HCT116 (cell line): ENCODE measurements around the gene ANKRD6. TPM values are rescaled to one million over a fixed set of nuclear protein-coding genes. Genes with fewer than 3 reads are reported as not detected.

Experiments
- ATAC-seq: fragments of 200-7000 bp; cut with Tn5 transposase; 2 replicates; pipeline ENCODE4 v1.9.1; 2020; ENCODE audit warnings: mild to moderate bottlenecking, moderate library complexity
- BruUV-seq: library from RNA; stranded (reverse); fragments of 400-500 nt; replicated peaks from 2 replicates; lab custom pipeline; 2021; lab: Mats Ljungman, UMichigan
- CTCF ChIA-PET: fragments of 300-600 bp; sonication (Branson Sonifier 250); formaldehyde crosslinking; loops from one replicate; lab custom pipeline; 2021; ENCODE audit warnings: antibody characterized with exemption; lab: Charles Lee
- POLR2A ChIA-PET: fragments of 300-600, 350-600 bp; sonication (Branson Sonifier 250); formaldehyde crosslinking; loops from one replicate; lab custom pipeline; 2021; ENCODE audit warnings: antibody characterized with exemption; lab: Charles Lee
- RAD21 ChIA-PET, 2 experiments: fragments of 300-600 bp; sonication (Branson Sonifier 250); formaldehyde crosslinking; loops; one replicate each; lab custom pipeline; 2023; ENCODE audit warnings: low total read pairs in 2 of 2; ENCODE audit not compliant: uncharacterized antibody in 2 of 2, unreplicated experiment in 2 of 2, low non-redundant PET in 1 of 2; lab: Charles Lee
- DNase-seq: peaks from one replicate; pipeline ENCODE4 v3.0.0-alpha.2; 2010; ENCODE audit warnings: low read depth, low spot score
- H2AFZ ChIP-seq: fragments of 200-600 bp; shearing (Covaris generic), sonication (generic); 2 replicates; pipeline ENCODE4 v1.6.1; 2017; ENCODE audit warnings: low read depth, mixed run types, mixed read lengths, antibody characterized with exemption, low read length; ENCODE audit not compliant: poor library complexity, severe bottlenecking
- H3K27ac ChIP-seq: 2 replicates; pipeline ENCODE4 v1.5.1; 2012; ENCODE audit warnings: low read depth, low read length
- H3K27me3 ChIP-seq: fragments of 200-600 bp; sonication (generic); 2 replicates; pipeline ENCODE4 v1.6.1; 2016; ENCODE audit warnings: mixed run types, low read length, mixed read lengths; ENCODE audit not compliant: insufficient read depth
- H3K36me3 ChIP-seq, 2 experiments: fragments of 200-500 bp in 1 of 2; fragments of 200-600 bp in 1 of 2; sonication (Bioruptor generic) in 1 of 2; sonication (generic) in 1 of 2; 2 replicates each; pipeline versions ENCODE4 v1.5.1 to v1.6.1; 2014 to 2016; ENCODE audit warnings: low read length in 2 of 2, inconsistent platforms in 1 of 2, mixed read lengths in 1 of 2, mixed run types in 1 of 2; ENCODE audit not compliant: insufficient read depth in 2 of 2, control insufficient read depth in 1 of 2
- H3K4me1 ChIP-seq, 2 experiments: fragments of 200-600 bp in 1 of 2; sonication (generic) in 1 of 2; 2 replicates each; pipeline versions ENCODE4 v1.5.1 to v1.6.1; 2012 to 2017; ENCODE audit warnings: low read length in 2 of 2, inconsistent platforms in 1 of 2, mild to moderate bottlenecking in 1 of 2, mixed read lengths in 1 of 2, mixed run types in 1 of 2, moderate library complexity in 1 of 2; ENCODE audit not compliant: insufficient read depth in 2 of 2, control insufficient read depth in 1 of 2
- H3K4me2 ChIP-seq: fragments of 200-600 bp; sonication (generic); 2 replicates; pipeline ENCODE4 v1.6.1; 2017; ENCODE audit warnings: mixed run types, low read length, mixed read lengths
- H3K4me3 ChIP-seq, 2 experiments: fragments of 200-600 bp in 1 of 2; sonication (generic) in 1 of 2; replicated peaks in 1 of 2; 2 replicates each; pipeline ENCODE4 v1.5.1; 2011 to 2016; ENCODE audit warnings: low read length in 2 of 2, control low read depth in 1 of 2, low read depth in 1 of 2, mild to moderate bottlenecking in 1 of 2, mixed read lengths in 1 of 2, mixed run types in 1 of 2
- H3K79me2 ChIP-seq: fragments of 200-600 bp; sonication (generic); 2 replicates; pipeline ENCODE4 v1.6.1; 2017; ENCODE audit warnings: mild to moderate bottlenecking, mixed run types, low read length, moderate library complexity, mixed read lengths; ENCODE audit not compliant: insufficient read depth
- H3K9ac ChIP-seq: fragments of 200-600 bp; sonication (generic); 2 replicates; pipeline ENCODE4 v1.6.1; 2016; ENCODE audit warnings: low read length, mixed read lengths
- H3K9me2 ChIP-seq: fragments of 200-600 bp; sonication (generic), shearing (Covaris generic); 2 replicates; pipeline ENCODE4 v1.6.1; 2017; ENCODE audit warnings: mixed run types, mild to moderate bottlenecking, moderate library complexity; ENCODE audit not compliant: insufficient read depth
- H3K9me3 ChIP-seq, 2 experiments: fragments of 200-500 bp in 1 of 2; fragments of 200-600 bp in 1 of 2; sonication (Bioruptor generic) in 1 of 2; sonication (generic) in 1 of 2; 2 replicates each; pipeline ENCODE4 v1.6.1; 2014 to 2017; ENCODE audit warnings: low read length in 2 of 2, mixed read lengths in 2 of 2, inconsistent platforms in 1 of 2, low read depth in 1 of 2, mild to moderate bottlenecking in 1 of 2, mixed run types in 1 of 2, moderate library complexity in 1 of 2; ENCODE audit not compliant: control insufficient read depth in 1 of 2, insufficient read depth in 1 of 2
- H4K20me1 ChIP-seq: fragments of 200-600 bp; sonication (generic), shearing (Covaris generic); 2 replicates; pipeline ENCODE4 v1.6.1; 2017; ENCODE audit warnings: mixed run types, mild to moderate bottlenecking, moderate library complexity; ENCODE audit not compliant: insufficient read depth
- CEBPB ChIP-seq: IDR thresholded peaks from 2 replicates; pipeline ENCODE4 v1.6.1; 2012; ENCODE audit warnings: low read depth
- EGR1 ChIP-seq: IDR thresholded peaks from 2 replicates; pipeline ENCODE4 v1.6.1; 2012; ENCODE audit warnings: low read depth
- ELF1 ChIP-seq: IDR thresholded peaks from 2 replicates; pipeline ENCODE4 v1.6.1; 2012; ENCODE audit warnings: low read depth, borderline replicate concordance
- EZH2 ChIP-seq: fragments of 200-600 bp; sonication (generic); IDR thresholded peaks from 2 replicates; pipeline ENCODE4 v1.6.1; 2017; ENCODE audit warnings: antibody characterized with exemption, mixed run types
- EZH2phosphoT487 ChIP-seq: fragments of 200-600 bp; IDR thresholded peaks from 2 replicates; pipeline ENCODE4 v1.6.1; 2018; ENCODE audit warnings: antibody characterized with exemption, borderline replicate concordance
- FOSL1 ChIP-seq: IDR thresholded peaks from 2 replicates; pipeline ENCODE4 v1.6.1; 2012; ENCODE audit warnings: low read depth
- JUND ChIP-seq: IDR thresholded peaks from 2 replicates; pipeline ENCODE4 v1.6.1; 2012
- POLR2A ChIP-seq: IDR thresholded peaks from 2 replicates; pipeline ENCODE4 v1.7.0; 2011; ENCODE audit warnings: borderline replicate concordance; ENCODE audit not compliant: insufficient read depth, insufficient read length; ENCODE audit errors: extremely low read depth
- POLR2AphosphoS5 ChIP-seq: IDR thresholded peaks from 2 replicates; pipeline ENCODE4 v1.6.1; 2011; ENCODE audit warnings: mild to moderate bottlenecking, low read depth, low read length, moderate library complexity
- RAD21 ChIP-seq: IDR thresholded peaks from 2 replicates; pipeline ENCODE4 v1.6.1; 2012; ENCODE audit warnings: low read depth, mild to moderate bottlenecking
- REST ChIP-seq: IDR thresholded peaks from 2 replicates; pipeline ENCODE4 v1.6.1; 2012; ENCODE audit warnings: low read depth
- SIN3A ChIP-seq: IDR thresholded peaks from 2 replicates; pipeline ENCODE4 v1.6.1; 2012; ENCODE audit warnings: low read depth
- SP1 ChIP-seq: IDR thresholded peaks from 2 replicates; pipeline ENCODE4 v1.6.1; 2012; ENCODE audit warnings: low read depth
- TCF7L2 ChIP-seq: IDR thresholded peaks from 2 replicates; pipeline ENCODE4 v1.7.0; 2011; ENCODE audit warnings: borderline replicate concordance, inconsistent platforms; ENCODE audit not compliant: insufficient read depth, insufficient read length; ENCODE audit errors: extremely low read depth
- YY1 ChIP-seq: IDR thresholded peaks from 2 replicates; pipeline ENCODE4 v1.6.1; 2011; ENCODE audit warnings: low read length, low read depth, moderate library complexity, mild to moderate bottlenecking; ENCODE audit not compliant: insufficient replicate concordance; ENCODE audit errors: extremely low read depth
- ZNF274 ChIP-seq: fragments of 200-500 bp; sonication (Bioruptor generic); IDR thresholded peaks from 2 replicates; pipeline ENCODE4 v1.6.1; 2014; ENCODE audit warnings: mild to moderate bottlenecking, low read depth, low read length, inconsistent platforms
- intact Hi-C: fragments of 100-400 bp; cut with micrococcal nuclease; formaldehyde crosslinking; loops from 2 replicates; pipeline ENCODE4 v1.10.0; 2022
- total RNA-seq: library from RNA; stranded (reverse); gene quantifications from one replicate; pipeline ENCODE4 v1.2.1, GENCODE V29; 2021; ENCODE audit not compliant: unreplicated experiment
- TF ChIP-seq, protein P1 (sequence below): IDR thresholded peaks from 2 replicates; pipeline ENCODE4 v1.6.1; 2011; ENCODE audit warnings: mild to moderate bottlenecking, low read length, moderate library complexity; ENCODE audit not compliant: insufficient replicate concordance; ENCODE audit errors: extremely low read depth
- TF ChIP-seq, protein P2 (sequence below), 3 experiments: fragments of 200-600 bp in 1 of 3; sonication (generic) in 1 of 3; IDR thresholded peaks in 2 of 3; conservative IDR thresholded peaks in 1 of 3; 2 replicates each; pipeline ENCODE4 v1.5.1; 2012 to 2017; ENCODE audit warnings: low read depth in 2 of 3, low read length in 2 of 3, antibody characterized with exemption in 1 of 3, borderline replicate concordance in 1 of 3, control low read depth in 1 of 3, mild to moderate bottlenecking in 1 of 3, mixed read lengths in 1 of 3, mixed run types in 1 of 3, moderate library complexity in 1 of 3; ENCODE audit not compliant: insufficient read depth in 1 of 3
- TF ChIP-seq, protein P3 (sequence below): IDR thresholded peaks from 2 replicates; pipeline ENCODE4 v1.6.1; 2012
- TF ChIP-seq, protein P4 (sequence below): IDR thresholded peaks from 2 replicates; pipeline ENCODE4 v1.6.1; 2012

The ANKRD6 gene
- total RNA-seq, 1 experiment from 2014 or later = 9.9 TPM

DNA sequence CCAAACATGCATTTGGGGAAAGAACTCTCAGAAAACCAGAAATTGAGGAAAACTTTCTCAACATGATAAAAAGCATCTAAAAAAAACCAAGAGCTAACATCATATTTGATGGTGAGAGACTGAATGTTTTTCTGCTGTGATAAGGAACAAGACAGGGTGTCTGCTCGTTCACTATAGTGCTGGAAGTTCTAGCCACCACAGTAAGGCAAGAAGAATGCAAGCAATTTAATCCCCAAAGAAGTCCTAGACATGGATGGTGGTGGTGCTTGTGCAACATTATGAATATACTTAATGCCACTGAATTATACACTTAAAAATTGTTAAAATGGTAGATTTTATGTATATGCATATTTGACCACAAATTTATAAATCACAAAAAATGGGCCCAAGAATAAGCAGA, 152.2 kb downstream of the ANKRD6 start:
- intact Hi-C loops = no loop called here
- DNase-seq (no peak), ATAC-seq (no peak)
- Histone ChIP-seq H3K9me2 (no peaks in the 10 kb centered on the region), H3K4me3 (no peak overlapping the region), H3K4me1 (no peaks in the 10 kb centered on the region), H3K79me2 (no peaks in the 10 kb centered on the region), H3K36me3 (no peaks in the 10 kb centered on the region), H3K27me3 (no peaks in the 10 kb centered on the region), H3K9ac (no peak overlapping the region), H3K9me3 (no peaks in the 10 kb centered on the region), H2AFZ (no peak overlapping the region), H3K27ac (no peak overlapping the region), H4K20me1 (no peaks in the 10 kb centered on the region), H3K4me2 (no peak overlapping the region)
- POLR2A ChIA-PET = no interaction called here
- TF ChIP-seq EGR1 (no peak), YY1 (no peak), SIN3A (no peak), JUND (no peak), POLR2AphosphoS5 (no peak), EZH2 (no peak), POLR2A (no peak), REST (no peak), ELF1 (no peak), ZNF274 (no peak), EZH2phosphoT487 (no peak), CEBPB (no peak), SP1 (no peak), FOSL1 (no peak), RAD21 (no peak), TCF7L2 (no peak)
- TF ChIP-seq, protein P1, sequence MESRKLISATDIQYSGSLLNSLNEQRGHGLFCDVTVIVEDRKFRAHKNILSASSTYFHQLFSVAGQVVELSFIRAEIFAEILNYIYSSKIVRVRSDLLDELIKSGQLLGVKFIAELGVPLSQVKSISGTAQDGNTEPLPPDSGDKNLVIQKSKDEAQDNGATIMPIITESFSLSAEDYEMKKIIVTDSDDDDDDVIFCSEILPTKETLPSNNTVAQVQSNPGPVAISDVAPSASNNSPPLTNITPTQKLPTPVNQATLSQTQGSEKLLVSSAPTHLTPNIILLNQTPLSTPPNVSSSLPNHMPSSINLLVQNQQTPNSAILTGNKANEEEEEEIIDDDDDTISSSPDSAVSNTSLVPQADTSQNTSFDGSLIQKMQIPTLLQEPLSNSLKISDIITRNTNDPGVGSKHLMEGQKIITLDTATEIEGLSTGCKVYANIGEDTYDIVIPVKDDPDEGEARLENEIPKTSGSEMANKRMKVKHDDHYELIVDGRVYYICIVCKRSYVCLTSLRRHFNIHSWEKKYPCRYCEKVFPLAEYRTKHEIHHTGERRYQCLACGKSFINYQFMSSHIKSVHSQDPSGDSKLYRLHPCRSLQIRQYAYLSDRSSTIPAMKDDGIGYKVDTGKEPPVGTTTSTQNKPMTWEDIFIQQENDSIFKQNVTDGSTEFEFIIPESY = no peak
- TF ChIP-seq, protein P2, sequence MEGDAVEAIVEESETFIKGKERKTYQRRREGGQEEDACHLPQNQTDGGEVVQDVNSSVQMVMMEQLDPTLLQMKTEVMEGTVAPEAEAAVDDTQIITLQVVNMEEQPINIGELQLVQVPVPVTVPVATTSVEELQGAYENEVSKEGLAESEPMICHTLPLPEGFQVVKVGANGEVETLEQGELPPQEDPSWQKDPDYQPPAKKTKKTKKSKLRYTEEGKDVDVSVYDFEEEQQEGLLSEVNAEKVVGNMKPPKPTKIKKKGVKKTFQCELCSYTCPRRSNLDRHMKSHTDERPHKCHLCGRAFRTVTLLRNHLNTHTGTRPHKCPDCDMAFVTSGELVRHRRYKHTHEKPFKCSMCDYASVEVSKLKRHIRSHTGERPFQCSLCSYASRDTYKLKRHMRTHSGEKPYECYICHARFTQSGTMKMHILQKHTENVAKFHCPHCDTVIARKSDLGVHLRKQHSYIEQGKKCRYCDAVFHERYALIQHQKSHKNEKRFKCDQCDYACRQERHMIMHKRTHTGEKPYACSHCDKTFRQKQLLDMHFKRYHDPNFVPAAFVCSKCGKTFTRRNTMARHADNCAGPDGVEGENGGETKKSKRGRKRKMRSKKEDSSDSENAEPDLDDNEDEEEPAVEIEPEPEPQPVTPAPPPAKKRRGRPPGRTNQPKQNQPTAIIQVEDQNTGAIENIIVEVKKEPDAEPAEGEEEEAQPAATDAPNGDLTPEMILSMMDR (IDR thresholded peaks at IDR 0.05 in 2 of 3, conservative IDR thresholded peaks at IDR 0.05 in 1 of 3; ENCODE audit: borderline replicate concordance in 1 of 3, insufficient read depth in 1 of 3, low read depth in 2 of 3, low read length in 2 of 3) = no peak
- TF ChIP-seq, protein P3, sequence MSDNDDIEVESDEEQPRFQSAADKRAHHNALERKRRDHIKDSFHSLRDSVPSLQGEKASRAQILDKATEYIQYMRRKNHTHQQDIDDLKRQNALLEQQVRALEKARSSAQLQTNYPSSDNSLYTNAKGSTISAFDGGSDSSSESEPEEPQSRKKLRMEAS = no peak
- TF ChIP-seq, protein P4, sequence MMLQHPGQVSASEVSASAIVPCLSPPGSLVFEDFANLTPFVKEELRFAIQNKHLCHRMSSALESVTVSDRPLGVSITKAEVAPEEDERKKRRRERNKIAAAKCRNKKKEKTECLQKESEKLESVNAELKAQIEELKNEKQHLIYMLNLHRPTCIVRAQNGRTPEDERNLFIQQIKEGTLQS = no peak
- no TSS peak for BruUV-seq
- CTCF ChIA-PET = no interaction called here
- RAD21 ChIA-PET = no interaction called here
